Stimulated activated CD4-positive, alpha-beta T cell treated with anti-CD3 and anti-CD28 coated beads, Interleukin-12 subunit alpha, Interleukin-12 subunit beta, amount 100 ng/mL, for 48 hours (primary cell): ENCODE data around the gene TRPC4.
"Not testable (repeated sequence)": the region's sequence is repeated elsewhere in the genome, so short reads cannot be mapped to it uniquely, and the experiment has no call there.

Experiments
- DNase-seq, 3 donors: peaks; one replicate each; pipeline ENCODE4 v3.0.0-alpha.2; 2020; ENCODE audit warnings: low read depth in 2 of 3, low spot score in 1 of 3

Gene TRPC4

DNA sequence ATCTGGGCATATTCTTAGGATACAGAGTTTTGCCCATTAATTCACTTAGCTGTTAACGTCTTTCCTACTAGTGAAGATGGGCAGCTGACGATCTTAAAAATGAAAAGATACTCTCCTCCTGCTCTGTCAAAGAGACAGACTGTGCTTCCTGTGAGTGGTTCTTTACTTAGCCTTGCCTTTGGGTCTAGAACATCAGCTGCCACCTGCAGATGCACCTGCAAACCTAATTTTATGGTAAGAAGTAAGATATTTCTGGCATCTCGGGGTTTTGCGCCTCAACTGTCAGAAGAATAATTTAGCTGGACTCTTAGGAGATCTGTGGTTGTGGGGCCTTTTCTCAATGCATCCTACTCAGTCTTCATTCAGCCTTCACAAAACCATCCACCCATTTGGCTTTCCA is 36.2 kb downstream of the TRPC4 start:
- no peak for DNase-seq

DNA sequence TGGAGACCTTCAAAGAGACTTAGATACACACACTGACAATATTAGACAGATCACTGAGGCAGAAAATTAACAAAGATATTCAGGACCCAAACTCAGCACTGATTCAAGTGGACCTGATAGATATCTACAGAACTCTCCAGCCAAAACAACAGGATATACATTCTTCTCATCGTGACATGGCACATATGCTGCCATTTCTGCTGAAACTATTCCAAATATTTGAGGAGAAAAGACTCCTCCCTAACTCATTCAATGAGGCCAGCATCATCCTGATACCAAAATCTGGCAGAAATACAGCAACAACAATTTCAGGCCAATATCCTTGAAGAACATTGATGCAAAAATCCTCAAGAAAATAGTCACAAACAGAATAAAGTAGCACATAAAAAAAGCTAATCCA is 53.3 kb downstream of the TRPC4 start:
- DNase-seq, result no peak

GRCh38 chr13:37811441-37811840 is 58.1 kb downstream of the TRPC4 start:
- no peak for DNase-seq

DNA sequence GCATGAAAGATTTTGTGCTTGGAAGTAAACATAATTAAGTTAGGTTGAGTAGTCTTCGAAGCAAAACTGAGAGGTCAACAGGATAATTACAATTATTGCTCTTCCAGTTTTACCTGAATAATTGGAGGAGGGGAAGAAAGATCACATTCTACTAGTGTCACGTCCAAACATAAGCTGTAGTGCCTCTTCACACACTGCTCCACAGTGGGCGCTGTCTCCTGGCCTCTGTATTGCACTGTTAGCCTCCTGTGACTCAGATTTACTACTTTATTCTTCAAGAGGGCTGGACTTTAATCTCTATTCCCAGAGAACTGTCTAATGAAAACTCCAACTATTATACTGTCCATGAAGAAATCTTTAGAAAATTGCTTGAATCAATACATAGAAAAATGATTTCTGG is 62.9 kb downstream of the TRPC4 start:
- DNase-seq, result no peak

DNA sequence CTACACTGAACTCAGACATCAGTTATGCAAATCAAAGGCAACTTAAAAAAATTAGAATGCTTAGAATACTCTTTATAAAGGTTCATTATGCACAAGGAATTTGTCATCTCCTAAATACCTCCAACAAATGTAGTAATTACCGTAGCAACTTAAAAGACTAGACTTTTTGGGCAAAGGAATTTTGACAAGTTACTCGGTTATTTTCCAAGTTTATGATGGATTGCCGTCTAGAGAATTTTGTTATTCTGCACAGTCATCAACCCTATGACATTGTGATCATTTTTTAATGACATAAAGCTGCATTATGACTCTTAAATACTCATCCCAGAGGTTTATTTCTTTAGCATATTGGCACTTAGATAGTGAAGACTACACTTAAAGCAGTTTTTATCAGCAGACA is 71.9 kb downstream of the TRPC4 start:
- DNase-seq, result no peak

DNA sequence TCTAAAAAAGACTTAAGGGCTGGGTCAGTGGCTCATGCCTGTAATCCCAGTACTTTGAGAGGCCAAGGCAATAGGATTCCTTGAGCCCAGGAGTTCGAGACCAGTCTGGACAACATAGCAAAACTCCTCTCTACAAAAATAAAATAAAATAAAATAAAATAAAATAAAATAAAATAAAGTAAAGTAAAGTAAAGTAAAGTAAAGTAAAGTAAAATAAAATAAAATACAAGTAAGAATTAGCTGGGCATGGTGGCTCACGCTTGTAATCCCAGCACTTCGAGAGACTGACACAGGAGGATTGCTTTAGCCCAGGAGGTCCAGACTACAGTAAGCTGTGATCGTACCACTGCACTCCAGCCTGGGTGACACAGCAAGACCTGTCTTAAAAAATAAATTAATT is 72.8 kb downstream of the TRPC4 start:
- DNase-seq, result not testable (repeated sequence)

GRCh38 chr13:37795326-37795725 is 74.2 kb downstream of the TRPC4 start:
- DNase-seq, result no peak

GRCh38 chr13:37791699-37792098 is 77.9 kb downstream of the TRPC4 start:
- no peak for DNase-seq

DNA sequence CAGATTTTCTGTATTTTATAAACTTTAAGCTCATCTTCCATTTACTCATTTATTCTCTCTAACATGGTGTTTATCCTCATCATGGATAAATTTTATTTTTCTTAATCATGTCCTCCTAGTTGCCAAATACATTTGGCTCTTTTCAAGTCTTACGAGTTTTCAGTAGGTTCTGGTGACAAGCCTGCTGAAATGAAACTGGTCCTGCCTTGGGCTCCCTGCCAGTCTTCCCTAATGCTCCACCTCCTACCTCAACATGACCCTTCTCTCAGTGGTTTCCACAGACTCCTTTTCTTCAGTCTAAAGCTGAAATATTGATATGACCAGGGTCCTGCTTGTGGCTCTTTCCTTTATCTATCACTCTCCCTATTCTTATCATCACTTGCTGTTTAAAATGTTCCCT is 81.2 kb downstream of the TRPC4 start:
- no peak for DNase-seq

- no peak for DNase-seq
Measured at GRCh38 chr13:37777676-37778075, 91.9 kb downstream of the TRPC4 start.

DNA sequence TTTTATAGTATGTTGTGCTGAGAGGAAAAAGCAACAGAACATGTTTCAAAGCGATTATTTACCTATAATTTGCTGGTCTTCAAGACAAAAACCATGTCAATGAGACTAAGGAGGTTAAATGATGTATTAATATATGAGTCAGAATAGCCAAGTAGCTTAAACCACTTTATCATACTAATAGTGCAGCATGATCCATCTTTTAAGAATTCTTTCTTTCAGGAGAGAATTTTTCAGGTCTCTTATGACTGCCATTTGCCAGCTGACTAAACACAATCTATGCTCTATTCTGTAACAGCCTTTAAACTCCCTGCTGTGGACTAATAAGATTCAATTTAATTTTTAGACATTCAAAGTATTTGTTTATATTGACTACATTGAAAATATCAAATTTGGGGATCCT is 93.7 kb downstream of the TRPC4 start:
- DNase-seq, result no peak

GRCh38 chr13:37772644-37773043 is 96.9 kb downstream of the TRPC4 start:
- no peak for DNase-seq

GRCh38 chr13:37769545-37769944 is 100.0 kb downstream of the TRPC4 start:
- no peak for DNase-seq

- DNase-seq, result no peak
Measured at GRCh38 chr13:37769078-37769477, 100.5 kb downstream of the TRPC4 start.

DNA sequence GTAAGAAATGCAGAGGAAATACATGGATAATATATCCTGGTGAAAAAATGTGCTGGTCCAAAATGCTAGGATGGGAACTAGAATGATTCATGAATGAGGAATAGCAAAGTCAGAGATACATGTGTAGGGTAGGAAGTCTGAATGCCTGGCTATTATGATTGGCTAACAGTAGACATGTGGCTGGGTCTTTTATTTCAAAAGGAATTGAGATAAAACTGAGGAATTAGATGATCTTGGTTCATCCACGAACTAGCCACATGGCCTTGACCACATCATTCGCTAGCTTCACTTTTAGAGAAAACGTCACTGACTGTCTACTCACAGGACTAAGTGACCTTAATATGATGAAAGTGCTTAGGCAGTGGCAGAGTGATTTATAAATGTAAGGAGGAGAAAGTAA is 103.1 kb downstream of the TRPC4 start:
- no peak for DNase-seq

GRCh38 chr13:37755349-37755748 is 114.2 kb downstream of the TRPC4 start:
- no peak for DNase-seq

- DNase-seq, result no peak
Measured at GRCh38 chr13:37753776-37754175, 115.8 kb downstream of the TRPC4 start.

GRCh38 chr13:37752146-37752545 is 117.4 kb downstream of the TRPC4 start:
- no peak for DNase-seq

GRCh38 chr13:37751025-37751424 is 118.5 kb downstream of the TRPC4 start:
- DNase-seq, result no peak

- no peak for DNase-seq
Measured at GRCh38 chr13:37748913-37749312, 120.7 kb downstream of the TRPC4 start.

- no peak for DNase-seq
Measured at GRCh38 chr13:37747071-37747612, 122.4 kb downstream of the TRPC4 start.

DNA sequence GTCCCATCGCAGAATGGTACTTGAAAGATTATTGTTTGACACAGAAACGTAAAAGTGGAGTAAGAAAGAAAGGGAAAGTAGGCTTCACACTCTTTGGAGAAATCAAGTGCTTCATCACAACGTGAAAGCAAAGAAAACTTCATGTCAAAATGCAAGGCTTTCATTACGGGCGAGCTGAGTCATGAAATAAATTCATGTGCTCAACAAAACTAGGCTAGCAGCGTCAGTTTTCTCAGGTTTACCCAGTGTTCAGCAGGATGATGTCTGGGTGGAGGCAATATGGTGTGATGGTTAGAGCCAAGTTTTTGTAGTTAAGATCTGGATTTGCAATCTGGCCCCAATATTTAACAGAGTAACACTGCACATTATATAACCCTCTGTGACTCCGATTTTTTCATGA is 128.0 kb downstream of the TRPC4 start:
- DNase-seq, result no peak

DNA sequence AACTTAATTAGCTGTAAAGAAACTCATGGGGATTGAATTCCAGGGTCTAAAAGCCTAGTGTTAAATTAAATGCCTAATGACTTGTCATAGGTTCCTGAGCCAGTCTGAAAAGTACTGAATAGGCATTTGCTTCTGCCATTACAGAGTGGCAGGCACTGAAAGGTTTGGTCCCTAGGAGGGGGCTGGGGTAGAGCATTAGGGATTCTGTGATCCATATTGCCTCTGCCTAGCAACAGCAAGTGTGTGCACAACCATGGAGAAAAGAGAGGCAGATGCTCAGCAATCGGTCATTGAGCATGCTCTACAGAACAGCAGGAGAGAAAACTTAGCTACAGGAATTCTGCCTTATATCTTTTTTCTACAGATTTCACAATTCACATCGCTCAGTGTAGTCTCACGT is 133.5 kb downstream of the TRPC4 start:
- DNase-seq, result no peak

DNA sequence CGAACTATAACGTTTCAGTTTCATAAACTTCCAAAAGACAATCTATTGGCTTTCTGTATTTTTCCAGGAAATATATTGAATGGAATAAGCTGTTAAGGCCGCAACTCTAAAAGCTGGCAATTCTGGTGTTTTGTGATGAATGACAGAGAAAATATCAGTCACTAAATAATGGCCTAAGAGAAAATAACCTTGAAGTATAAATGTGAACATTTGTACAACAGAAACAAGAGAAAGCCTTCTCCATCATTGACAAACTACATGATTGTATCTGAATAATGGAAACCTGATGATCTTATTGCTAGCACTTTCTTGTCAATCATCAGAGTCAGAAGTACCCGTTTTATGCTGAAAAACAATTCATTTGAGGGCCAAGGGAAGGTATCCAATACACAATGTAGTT is 134.3 kb downstream of the TRPC4 start:
- DNase-seq, result no peak
